Common myeloid progenitor, CD34-positive (primary cell): ENCODE results near the gene FBXW7.

Source experiments
- CTCF ChIA-PET: fragments of 350-600 bp; sonication (Branson Sonifier 250); formaldehyde crosslinking; loops from one replicate; lab custom pipeline; 2021; ENCODE audit warnings: antibody characterized with exemption; lab: Charles Lee
- POLR2A ChIA-PET: fragments of 350-600 bp; sonication (Branson Sonifier 250); formaldehyde crosslinking; loops from one replicate; lab custom pipeline; 2021; ENCODE audit warnings: antibody characterized with exemption; lab: Charles Lee
- DNase-seq, 3 donors: peaks; one replicate each; pipeline versions ENCODE4 v3.0.0 to v3.0.0-alpha.2; 2013
- H3K27ac ChIP-seq, 2 experiments: 1 replicate in 1 of 2; 2 replicates in 1 of 2; pipeline ENCODE4 v1.7.0; 2013; ENCODE audit warnings: inconsistent platforms in 2 of 2, low read length in 2 of 2, mild to moderate bottlenecking in 2 of 2, low read depth in 1 of 2, moderate library complexity in 1 of 2; ENCODE audit not compliant: severe bottlenecking in 2 of 2, insufficient read depth in 1 of 2, poor library complexity in 1 of 2
- H3K27me3 ChIP-seq, 5 experiments: replicated peaks in 2 of 5; 1 replicate in 3 of 5; 2 replicates in 2 of 5; pipeline versions ENCODE4 v1.6.1 to v1.7.0; 2013; ENCODE audit warnings: low read length in 4 of 5, mild to moderate bottlenecking in 2 of 5, moderate library complexity in 2 of 5, inconsistent platforms in 1 of 5; ENCODE audit not compliant: insufficient read depth in 5 of 5, control insufficient read depth in 4 of 5
- H3K36me3 ChIP-seq, 4 experiments: 1 replicate in 2 of 4; 2 replicates in 2 of 4; pipeline versions ENCODE4 v1.6.1 to v1.7.0; 2013; ENCODE audit warnings: low read length in 3 of 4, control low read depth in 1 of 4, mild to moderate bottlenecking in 1 of 4; ENCODE audit not compliant: control insufficient read depth in 4 of 4, insufficient read depth in 4 of 4
- H3K4me1 ChIP-seq, 4 experiments: 1 replicate in 3 of 4; 2 replicates in 1 of 4; pipeline versions ENCODE4 v1.6.1 to v1.7.1; 2013; ENCODE audit warnings: low read length in 3 of 4, mild to moderate bottlenecking in 3 of 4, control low read depth in 1 of 4, inconsistent platforms in 1 of 4, moderate library complexity in 1 of 4; ENCODE audit not compliant: control insufficient read depth in 4 of 4, insufficient read depth in 4 of 4; ENCODE audit errors: control extremely low read depth in 1 of 4
- H3K4me3 ChIP-seq, 7 experiments: 1 replicate in 4 of 7; 2 replicates in 3 of 7; pipeline versions ENCODE4 v1.5.1 to v1.7.0; 2013; ENCODE audit warnings: mild to moderate bottlenecking in 7 of 7, low read length in 6 of 7, moderate library complexity in 6 of 7, inconsistent platforms in 2 of 7, low read depth in 2 of 7, control low read depth in 1 of 7; ENCODE audit not compliant: insufficient read depth in 4 of 7, control insufficient read depth in 1 of 7; ENCODE audit errors: extremely low read depth in 1 of 7
- H3K9me3 ChIP-seq, 5 experiments: 1 replicate in 4 of 5; 2 replicates in 1 of 5; pipeline versions ENCODE4 v1.6.1 to v1.7.1; 2013; ENCODE audit warnings: low read length in 4 of 5, mild to moderate bottlenecking in 2 of 5, inconsistent platforms in 1 of 5, low read depth in 1 of 5, moderate library complexity in 1 of 5; ENCODE audit not compliant: control insufficient read depth in 4 of 5, insufficient read depth in 2 of 5; ENCODE audit errors: control extremely low read depth in 1 of 5
- WGBS: methylation state at CpG from one replicate; pipeline ENCODE4 v1.1.5; 2013; ENCODE audit not compliant: insufficient coverage; 5-methylcytosine and 5-hydroxymethylcytosine counted together

Gene FBXW7

GRCh38 chr4:152417673-152418072 lies 118.2 kb downstream of the FBXW7 start:
- no peak overlapping the region for H3K27ac ChIP-seq
- no peak overlapping the region for H3K4me3 ChIP-seq
- DNase-seq, result no peak
- H3K4me1 ChIP-seq, result no peaks in the 10 kb centered on the region
- 100% methylated on average over 1 of the region's 2 CpGs for WGBS
- no peaks in the 10 kb centered on the region for H3K36me3 ChIP-seq
- no peaks in the 10 kb centered on the region for H3K27me3 ChIP-seq
- no peaks in the 10 kb centered on the region for H3K9me3 ChIP-seq
- ChIA-PET POLR2A (interaction anchor here (0.5 kb wide), 1 partner anchor 52 kb away, joined by 3 read pairs; no protein-coding TSS in a partner anchor), CTCF (interaction anchor here (1.0 to 1.9 kb wide), 2 partner anchors 11 to 32 kb away, joined by 3 to 5 read pairs; no protein-coding TSS in a partner anchor)

GRCh38 chr4:152415980-152416379 lies 119.9 kb downstream of the FBXW7 start:
- DNase-seq, result no peak
- CTCF ChIA-PET, result no interaction called here

GRCh38 chr4:152408514-152409327 lies 127.2 kb downstream of the FBXW7 start:
- H3K4me3 ChIP-seq, result no peak overlapping the region
- no peaks in the 10 kb centered on the region for H3K27me3 ChIP-seq
- peaks cover 0 to 10% (median 2%) of the 10 kb centered on the region in 4 experiments for H3K36me3 ChIP-seq
- 88% methylated on average over 1 of the region's 3 CpGs for WGBS
- POLR2A ChIA-PET, result no interaction called here
- peak; percentile 18 to 50 (median 38) for DNase-seq
- CTCF ChIA-PET, result interaction anchor here (0.8 to 1.8 kb wide), 9 partner anchors 10 to 719 kb away, joined by 3 to 5 read pairs (median 3); no protein-coding TSS in a partner anchor
- H3K27ac ChIP-seq, result no peak overlapping the region
- no peaks in the 10 kb centered on the region for H3K4me1 ChIP-seq
- no peaks in the 10 kb centered on the region for H3K9me3 ChIP-seq

More at GRCh38 chr4:152415980-152416379, 119.9 kb downstream of the FBXW7 start:
- POLR2A ChIA-PET, result no interaction called here
- no peaks in the 10 kb centered on the region for H3K4me1 ChIP-seq
- H3K27ac ChIP-seq, result no peak overlapping the region
- H3K4me3 ChIP-seq, result no peak overlapping the region
- WGBS, result no CpG with 5 or more reads among the region's 2 CpGs
- H3K36me3 ChIP-seq, result peaks cover 0 to 6% (median 0%) of the 10 kb centered on the region in 4 experiments
- no peaks in the 10 kb centered on the region for H3K9me3 ChIP-seq
- H3K27me3 ChIP-seq, result no peaks in the 10 kb centered on the region

- CTCF ChIA-PET, result no interaction called here
- Histone ChIP-seq H3K4me1 (peaks cover 0 to 17% (median 4%) of the 10 kb centered on the region in 4 experiments), H3K36me3 (peaks cover 0 to 9% (median 3%) of the 10 kb centered on the region in 4 experiments), H3K9me3 (no peaks in the 10 kb centered on the region), H3K27ac (no peak overlapping the region), H3K4me3 (no peak overlapping the region), H3K27me3 (no peaks in the 10 kb centered on the region)
- no peak for DNase-seq
- no CpG with 5 or more reads among the region's 3 CpGs for WGBS
- POLR2A ChIA-PET, result no interaction called here
These were observed 134.5 kb downstream of the FBXW7 start for GRCh38 chr4:152401424-152401823.

- CTCF ChIA-PET, result interaction anchor here (1.2 kb wide), 1 partner anchor 337 kb away, joined by 3 read pairs; no protein-coding TSS in a partner anchor
- H3K27ac ChIP-seq, result no peak overlapping the region
These were observed 136.6 kb downstream of the FBXW7 start for GRCh38 chr4:152399246-152399645.

GRCh38 chr4:152398060-152398459 lies 137.8 kb downstream of the FBXW7 start:
- ChIA-PET POLR2A (no interaction called here), CTCF (no interaction called here)
- H3K9me3 ChIP-seq, result no peaks in the 10 kb centered on the region
- WGBS, result no CpG with 5 or more reads among the region's 1 CpG
- peak; percentile 7 to 42 (median 28) for DNase-seq
- no peaks in the 10 kb centered on the region for H3K27me3 ChIP-seq
- peaks cover 0 to 17% (median 4%) of the 10 kb centered on the region in 4 experiments for H3K4me1 ChIP-seq
- H3K27ac ChIP-seq, result no peak overlapping the region
- H3K4me3 ChIP-seq, result no peak overlapping the region
- H3K36me3 ChIP-seq, result peaks cover 0 to 8% (median 3%) of the 10 kb centered on the region in 4 experiments

More at GRCh38 chr4:152399246-152399645, 136.6 kb downstream of the FBXW7 start:
- H3K36me3 ChIP-seq, result peaks cover 0 to 9% (median 3%) of the 10 kb centered on the region in 4 experiments
- no peak overlapping the region for H3K4me3 ChIP-seq
- DNase-seq, result peak; percentile 5 to 70 (median 64)
- POLR2A ChIA-PET, result no interaction called here
- H3K9me3 ChIP-seq, result no peaks in the 10 kb centered on the region
- H3K27me3 ChIP-seq, result no peaks in the 10 kb centered on the region
- H3K4me1 ChIP-seq, result peaks cover 0 to 17% (median 4%) of the 10 kb centered on the region in 4 experiments

GRCh38 chr4:152394791-152395190 lies 141.1 kb downstream of the FBXW7 start:
- DNase-seq, result no peak

More at GRCh38 chr4:152394791-152395190, 141.1 kb downstream of the FBXW7 start:
- WGBS, result 100% methylated on average over 2 of the region's 4 CpGs
- H3K4me1 ChIP-seq, result peaks cover 0 to 13% (median 4%) of the 10 kb centered on the region in 4 experiments
- CTCF ChIA-PET, result interaction anchor here (1.4 kb wide), 1 partner anchor 9 kb away, joined by 6 read pairs; no protein-coding TSS in a partner anchor
- peaks cover 0 to 4% (median 2%) of the 10 kb centered on the region in 4 experiments for H3K36me3 ChIP-seq
- POLR2A ChIA-PET, result no interaction called here
- H3K27ac ChIP-seq, result no peak overlapping the region
- H3K9me3 ChIP-seq, result no peaks in the 10 kb centered on the region
- H3K27me3 ChIP-seq, result no peaks in the 10 kb centered on the region
- H3K4me3 ChIP-seq, result no peak overlapping the region
